CD14-positive monocyte (primary cell): ENCODE data around the gene DNAH1. TPM values are rescaled to one million over a fixed set of nuclear protein-coding genes. Genes with fewer than 3 reads are reported as not detected.

Experiments used
- DNase-seq, 3 donors: peaks; one replicate each; pipeline ENCODE4 v3.0.0-alpha.2; 2011 to 2022
- H2AFZ ChIP-seq: 2 replicates; pipeline ENCODE4 v1.6.0; 2012; ENCODE audit warnings: mild to moderate bottlenecking, low read depth, low read length, inconsistent platforms; ENCODE audit not compliant: insufficient read depth, poor library complexity, severe bottlenecking
- H3K27ac ChIP-seq, 2 donors: 1 replicate in 1 of 2; 2 replicates in 1 of 2; pipeline ENCODE4 v1.5.1; 2012 to 2013; ENCODE audit warnings: low read length in 2 of 2, control low read depth in 1 of 2, inconsistent platforms in 1 of 2, low read depth in 1 of 2, mild to moderate bottlenecking in 1 of 2
- H3K27me3 ChIP-seq, 2 donors: one replicate each; pipeline versions ENCODE4 v1.6.0 to v1.6.1; 2011 to 2013; ENCODE audit warnings: low read length in 2 of 2; ENCODE audit not compliant: control insufficient read depth in 2 of 2, insufficient read depth in 2 of 2
- H3K36me3 ChIP-seq, 2 donors: replicated peaks in 1 of 2; 1 replicate in 1 of 2; 2 replicates in 1 of 2; pipeline versions ENCODE4 v1.5.1 to v1.6.1; 2012 to 2013; ENCODE audit warnings: low read length in 2 of 2, control low read depth in 1 of 2, inconsistent platforms in 1 of 2, mild to moderate bottlenecking in 1 of 2; ENCODE audit not compliant: insufficient read depth in 2 of 2, control insufficient read depth in 1 of 2
- H3K4me1 ChIP-seq, 2 donors: 1 replicate in 1 of 2; 2 replicates in 1 of 2; pipeline versions ENCODE4 v1.5.1 to v1.6.1; 2012 to 2013; ENCODE audit warnings: low read length in 2 of 2, control low read depth in 1 of 2, inconsistent platforms in 1 of 2, mild to moderate bottlenecking in 1 of 2, moderate library complexity in 1 of 2; ENCODE audit not compliant: insufficient read depth in 2 of 2, control insufficient read depth in 1 of 2
- H3K4me2 ChIP-seq: replicated peaks from 2 replicates; pipeline ENCODE3; 2012; ENCODE audit warnings: low read length, moderate library complexity, mild to moderate bottlenecking; ENCODE audit not compliant: poor library complexity, severe bottlenecking; ENCODE audit errors: extremely low read depth
- H3K4me3 ChIP-seq, 3 experiments: fragments of 200-600 bp in 1 of 3; sonication (generic) in 1 of 3; replicated peaks in 1 of 3; 1 replicate in 2 of 3; 2 replicates in 1 of 3; pipeline ENCODE4 v1.5.1; 2011 to 2013; ENCODE audit warnings: low read length in 3 of 3, mild to moderate bottlenecking in 3 of 3, control low read depth in 2 of 3, low read depth in 2 of 3, inconsistent platforms in 1 of 3, moderate library complexity in 1 of 3
- H3K79me2 ChIP-seq: 2 replicates; pipeline ENCODE4 v1.6.0; 2012; ENCODE audit warnings: mild to moderate bottlenecking, control low read depth, inconsistent platforms, low read length, moderate library complexity; ENCODE audit not compliant: insufficient read depth
- H3K9ac ChIP-seq: 2 replicates; pipeline ENCODE4 v1.6.0; 2017; ENCODE audit warnings: low read length, mild to moderate bottlenecking; ENCODE audit not compliant: insufficient read depth, poor library complexity, severe bottlenecking
- H3K9me3 ChIP-seq, 2 donors: replicated peaks in 1 of 2; 1 replicate in 1 of 2; 2 replicates in 1 of 2; pipeline versions ENCODE4 v1.5.1 to v1.6.1; 2012 to 2013; ENCODE audit warnings: low read length in 2 of 2, control low read depth in 1 of 2; ENCODE audit not compliant: control insufficient read depth in 1 of 2, insufficient read depth in 1 of 2
- H4K20me1 ChIP-seq: 2 replicates; pipeline ENCODE4 v1.6.0; 2012; ENCODE audit warnings: mild to moderate bottlenecking, low read length, control low read depth, moderate library complexity; ENCODE audit not compliant: insufficient read depth
- H3K27ac Mint-ChIP-seq, 7 donors: one replicate each; pipeline ENCODE4 v1.8.0; 2020; ENCODE audit warnings: mild to moderate bottlenecking in 7 of 7, mixed read lengths in 7 of 7, moderate library complexity in 6 of 7, inconsistent platforms in 2 of 7
- H3K27me3 Mint-ChIP-seq, 3 donors: one replicate each; pipeline ENCODE4 v1.8.0; 2021 to 2022; ENCODE audit warnings: low read depth in 3 of 3, mild to moderate bottlenecking in 3 of 3, mixed read lengths in 3 of 3, moderate library complexity in 3 of 3, inconsistent platforms in 1 of 3
- H3K36me3 Mint-ChIP-seq, 2 donors: one replicate each; pipeline ENCODE4 v1.8.0; 2020; ENCODE audit warnings: mixed read lengths in 2 of 2, inconsistent platforms in 1 of 2, mild to moderate bottlenecking in 1 of 2
- H3K4me1 Mint-ChIP-seq: one replicate; pipeline ENCODE4 v1.8.0; 2020; ENCODE audit warnings: mild to moderate bottlenecking, mixed read lengths
- H3K4me3 Mint-ChIP-seq, 2 donors: one replicate each; pipeline ENCODE4 v1.8.0; 2020; ENCODE audit warnings: mild to moderate bottlenecking in 2 of 2, mixed read lengths in 2 of 2, moderate library complexity in 1 of 2
- H3K9me3 Mint-ChIP-seq, 7 donors: one replicate each; pipeline ENCODE4 v1.8.0; 2020 to 2022; ENCODE audit warnings: mixed read lengths in 7 of 7, mild to moderate bottlenecking in 6 of 7, moderate library complexity in 6 of 7, inconsistent platforms in 2 of 7
- CTCF ChIP-seq: fragments of 200-600 bp; IDR thresholded peaks from one replicate; pipeline ENCODE4 v1.8.0; 2022; ENCODE audit warnings: antibody characterized with exemption, mild to moderate bottlenecking
- WGBS: methylation state at CpG from one replicate; pipeline ENCODE4 v1.1.5; 2013; ENCODE audit warnings: missing lambda C conversion rate; ENCODE audit not compliant: insufficient coverage; 5-methylcytosine and 5-hydroxymethylcytosine counted together
- intact Hi-C, 2 donors: fragments of 100-400 bp; cut with micrococcal nuclease; formaldehyde crosslinking; loops; one replicate each; pipeline versions ENCODE4 v1.15.0 to v1.15.1; 2023
- polyA plus RNA-seq, 3 donors: library from polyadenylated mRNA; depleted of rRNA in 1 of 3; unstranded in 2 of 3; stranded (reverse) in 1 of 3; fragments of 300-500 nt in 2 of 3; fragments of >200 nt in 1 of 3; fragmentation: Illumina TruSeq in 2 of 3; gene quantifications; 1 replicate in 2 of 3; 2 replicates in 1 of 3; pipeline ENCODE4 v1.2.3, GENCODE V29; 2012 to 2021

The DNAH1 gene
- polyA plus RNA-seq, 3 donors = 0.15 to 47.0 (median 0.25) TPM

GRCh38 chr3:52351762-52352368 lies 35.7 kb downstream of the DNAH1 start:
- intact Hi-C loops = no loop called here
- Histone ChIP-seq H3K4me2 (no peak overlapping the region), H2AFZ (no peak overlapping the region), H3K27me3 (no peaks in the 10 kb centered on the region), H4K20me1 (no peaks in the 10 kb centered on the region), H3K9ac (no peak overlapping the region), H3K27ac (no peak overlapping the region), H3K79me2 (no peaks in the 10 kb centered on the region), H3K4me1 (no peaks in the 10 kb centered on the region), H3K36me3 (peaks cover 79 to 99% of the 10 kb centered on the region in 2 donors), H3K4me3 (no peak overlapping the region), H3K9me3 (no peaks in the 10 kb centered on the region)
- H3K4me1 Mint-ChIP-seq = no peaks in the 10 kb centered on the region
- peaks cover 0 to 5% (median 2%) of the 10 kb centered on the region in 3 donors for H3K27me3 Mint-ChIP-seq
- TF ChIP-seq CTCF = no peak
- H3K36me3 Mint-ChIP-seq = peaks cover 77 to 95% of the 10 kb centered on the region in 2 donors
- no peak for DNase-seq
- no peak overlapping the region for H3K4me3 Mint-ChIP-seq
- H3K27ac Mint-ChIP-seq = peak overlapping the region in 2 of 7 donors; percentile 13 to 73
- H3K9me3 Mint-ChIP-seq = no peaks in the 10 kb centered on the region
- WGBS = 99% methylated on average over 10 of the region's 13 CpGs

- Mint-ChIP-seq H3K36me3 (peaks cover 78 to 96% of the 10 kb centered on the region in 2 donors), H3K4me1 (no peaks in the 10 kb centered on the region), H3K27me3 (peaks cover 0 to 5% (median 2%) of the 10 kb centered on the region in 3 donors), H3K9me3 (no peaks in the 10 kb centered on the region), H3K27ac (peak overlapping the region in 1 of 7 donors; percentile 20), H3K4me3 (no peak overlapping the region)
- peaks cover 77 to 98% of the 10 kb centered on the region in 2 donors for H3K36me3 ChIP-seq
- H3K4me1 ChIP-seq = no peaks in the 10 kb centered on the region
- H2AFZ ChIP-seq = no peak overlapping the region
- H4K20me1 ChIP-seq = no peaks in the 10 kb centered on the region
- no peak overlapping the region for H3K4me3 ChIP-seq
- H3K79me2 ChIP-seq = no peaks in the 10 kb centered on the region
- no peaks in the 10 kb centered on the region for H3K9me3 ChIP-seq
- H3K9ac ChIP-seq = no peak overlapping the region
- intact Hi-C loops = no loop called here
- H3K4me2 ChIP-seq = no peak overlapping the region
- DNase-seq = no peak
- no peak for TF ChIP-seq CTCF
- 90% methylated on average over 9 of the region's 9 CpGs for WGBS
- H3K27me3 ChIP-seq = no peaks in the 10 kb centered on the region
- no peak overlapping the region for H3K27ac ChIP-seq
These were observed 36.4 kb downstream of the DNAH1 start for GRCh38 chr3:52352566-52352965.
